Upper lobe of left lung (tissue), 4 donors: ENCODE results near the gene CFLAR.

Experiments
- EP300 ChIP-seq, 4 donors: sonication (generic); formaldehyde crosslinking; IDR thresholded peaks; one replicate each; pipeline ENCODE4 v1.5.1; 2017; ENCODE audit warnings: antibody characterized with exemption in 4 of 4, control low read depth in 2 of 4
- TF ChIP-seq, protein P1 (sequence below), 6 experiments: fragments of 450-650 bp in 4 of 6; fragments of 200-600 bp in 2 of 6; sonication (generic) in 2 of 6; IDR thresholded peaks; one replicate each; pipeline ENCODE4 v1.5.1; 2016 to 2019; ENCODE audit warnings: antibody characterized with exemption in 6 of 6

DNA sequence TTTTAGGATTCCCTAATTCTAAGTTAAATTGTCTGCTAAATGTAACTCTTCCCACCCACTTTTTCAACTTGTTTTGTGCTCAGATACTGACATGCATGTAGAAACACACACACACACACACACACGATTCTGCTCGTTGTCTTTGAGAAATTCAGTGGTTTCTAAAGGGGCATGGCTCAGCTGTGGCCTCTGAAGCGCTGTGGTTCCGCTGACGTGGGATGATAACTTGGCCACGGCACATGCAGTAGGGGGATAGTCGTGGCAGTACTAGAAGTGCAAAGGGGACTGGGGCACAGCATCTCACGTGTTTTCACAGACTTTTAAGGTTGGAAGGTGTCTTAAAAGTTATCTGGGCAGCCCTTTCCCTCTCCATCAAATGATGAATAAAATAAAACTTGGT, 85.4 kb downstream of the CFLAR start:
- TF ChIP-seq EP300 (IDR thresholded peaks at IDR 0.05), result no peak
- TF ChIP-seq, protein P1, sequence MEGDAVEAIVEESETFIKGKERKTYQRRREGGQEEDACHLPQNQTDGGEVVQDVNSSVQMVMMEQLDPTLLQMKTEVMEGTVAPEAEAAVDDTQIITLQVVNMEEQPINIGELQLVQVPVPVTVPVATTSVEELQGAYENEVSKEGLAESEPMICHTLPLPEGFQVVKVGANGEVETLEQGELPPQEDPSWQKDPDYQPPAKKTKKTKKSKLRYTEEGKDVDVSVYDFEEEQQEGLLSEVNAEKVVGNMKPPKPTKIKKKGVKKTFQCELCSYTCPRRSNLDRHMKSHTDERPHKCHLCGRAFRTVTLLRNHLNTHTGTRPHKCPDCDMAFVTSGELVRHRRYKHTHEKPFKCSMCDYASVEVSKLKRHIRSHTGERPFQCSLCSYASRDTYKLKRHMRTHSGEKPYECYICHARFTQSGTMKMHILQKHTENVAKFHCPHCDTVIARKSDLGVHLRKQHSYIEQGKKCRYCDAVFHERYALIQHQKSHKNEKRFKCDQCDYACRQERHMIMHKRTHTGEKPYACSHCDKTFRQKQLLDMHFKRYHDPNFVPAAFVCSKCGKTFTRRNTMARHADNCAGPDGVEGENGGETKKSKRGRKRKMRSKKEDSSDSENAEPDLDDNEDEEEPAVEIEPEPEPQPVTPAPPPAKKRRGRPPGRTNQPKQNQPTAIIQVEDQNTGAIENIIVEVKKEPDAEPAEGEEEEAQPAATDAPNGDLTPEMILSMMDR (IDR thresholded peaks at IDR 0.05), result no peak
